Left ventricle myocardium inferior (tissue), 1 donor: ENCODE measurements around the gene SLC9A3. TPM values are rescaled to one million over a fixed set of nuclear protein-coding genes. Genes with fewer than 3 reads are reported as not detected.

Experiments used
- DNase-seq: peaks from one replicate; pipeline ENCODE4 v3.0.0-alpha.2; 2020
- H3K27ac ChIP-seq: fragments of 200-600 bp; replicated peaks from 2 replicates; pipeline ENCODE4 v1.8.0; 2021
- H3K27me3 ChIP-seq: fragments of 200-600 bp; 2 replicates; pipeline ENCODE4 v1.8.0; 2021; ENCODE audit warnings: low read depth
- H3K36me3 ChIP-seq: fragments of 200-600 bp; 2 replicates; pipeline ENCODE4 v1.8.0; 2021
- H3K4me1 ChIP-seq: fragments of 200-600 bp; 2 replicates; pipeline ENCODE4 v1.8.0; 2021
- H3K4me3 ChIP-seq: fragments of 200-600 bp; 2 replicates; pipeline ENCODE4 v1.8.0; 2021; ENCODE audit warnings: mild to moderate bottlenecking, moderate library complexity
- H3K9me3 ChIP-seq: fragments of 200-600 bp; replicated peaks from 2 replicates; pipeline ENCODE4 v1.8.0; 2021
- intact Hi-C: fragments of 100-400 bp; cut with micrococcal nuclease; formaldehyde crosslinking; loops from one replicate; pipeline ENCODE4 v1.11.0; 2022
- total RNA-seq: library from RNA; stranded (reverse); fragmentation: NEBNext Ultra II Directional; extraction: Animal tissue kit (Norgen Biotek cat#: 25700); gene quantifications from one replicate; pipeline ENCODE4 v1.2.1, GENCODE V29; 2021
- TF ChIP-seq, protein P1 (sequence below): fragments of 200-600 bp; IDR thresholded peaks from 2 replicates; pipeline ENCODE4 v1.8.0; 2021; ENCODE audit warnings: antibody characterized with exemption, mild to moderate bottlenecking, borderline replicate concordance
- donor health status: DM: no; HTN: yes; CAD: no; lungs with severe emphysema.

The SLC9A3 gene
- total RNA-seq, 1 donor from 2014 or later: 0.91 TPM

DNA sequence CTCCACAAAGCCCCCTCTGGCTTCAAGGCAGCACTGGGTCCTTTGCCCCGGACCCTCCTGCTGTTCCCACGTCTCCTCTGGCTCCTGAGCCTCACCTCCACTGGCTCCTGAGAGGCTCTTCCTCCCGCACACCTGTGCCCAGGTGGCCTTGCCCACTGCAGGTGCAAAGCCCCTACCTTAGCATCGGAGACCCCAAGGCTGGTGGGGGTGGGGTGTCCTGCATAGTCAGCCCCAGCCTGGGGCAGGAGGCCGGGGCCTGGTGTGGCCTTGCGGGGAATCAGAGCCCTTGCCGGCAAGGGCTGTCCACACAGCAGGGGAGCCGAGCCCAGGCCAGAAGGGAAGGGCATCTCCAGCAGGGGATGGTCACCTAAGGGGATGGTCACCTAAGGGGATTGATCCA lies 46.6 kb upstream of the SLC9A3 start:
- no peaks in the 10 kb centered on the region for H3K36me3 ChIP-seq
- H3K9me3 ChIP-seq: peaks cover 13% of the 10 kb centered on the region
- no peak overlapping the region for H3K4me3 ChIP-seq
- TF ChIP-seq, protein P1, sequence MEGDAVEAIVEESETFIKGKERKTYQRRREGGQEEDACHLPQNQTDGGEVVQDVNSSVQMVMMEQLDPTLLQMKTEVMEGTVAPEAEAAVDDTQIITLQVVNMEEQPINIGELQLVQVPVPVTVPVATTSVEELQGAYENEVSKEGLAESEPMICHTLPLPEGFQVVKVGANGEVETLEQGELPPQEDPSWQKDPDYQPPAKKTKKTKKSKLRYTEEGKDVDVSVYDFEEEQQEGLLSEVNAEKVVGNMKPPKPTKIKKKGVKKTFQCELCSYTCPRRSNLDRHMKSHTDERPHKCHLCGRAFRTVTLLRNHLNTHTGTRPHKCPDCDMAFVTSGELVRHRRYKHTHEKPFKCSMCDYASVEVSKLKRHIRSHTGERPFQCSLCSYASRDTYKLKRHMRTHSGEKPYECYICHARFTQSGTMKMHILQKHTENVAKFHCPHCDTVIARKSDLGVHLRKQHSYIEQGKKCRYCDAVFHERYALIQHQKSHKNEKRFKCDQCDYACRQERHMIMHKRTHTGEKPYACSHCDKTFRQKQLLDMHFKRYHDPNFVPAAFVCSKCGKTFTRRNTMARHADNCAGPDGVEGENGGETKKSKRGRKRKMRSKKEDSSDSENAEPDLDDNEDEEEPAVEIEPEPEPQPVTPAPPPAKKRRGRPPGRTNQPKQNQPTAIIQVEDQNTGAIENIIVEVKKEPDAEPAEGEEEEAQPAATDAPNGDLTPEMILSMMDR: no peak
- intact Hi-C loops: no loop called here
- peaks cover 98% of the 10 kb centered on the region for H3K27me3 ChIP-seq
- H3K4me1 ChIP-seq: peaks cover under 1% of the 10 kb centered on the region
- H3K27ac ChIP-seq: no peak overlapping the region
- no peak for DNase-seq

DNA sequence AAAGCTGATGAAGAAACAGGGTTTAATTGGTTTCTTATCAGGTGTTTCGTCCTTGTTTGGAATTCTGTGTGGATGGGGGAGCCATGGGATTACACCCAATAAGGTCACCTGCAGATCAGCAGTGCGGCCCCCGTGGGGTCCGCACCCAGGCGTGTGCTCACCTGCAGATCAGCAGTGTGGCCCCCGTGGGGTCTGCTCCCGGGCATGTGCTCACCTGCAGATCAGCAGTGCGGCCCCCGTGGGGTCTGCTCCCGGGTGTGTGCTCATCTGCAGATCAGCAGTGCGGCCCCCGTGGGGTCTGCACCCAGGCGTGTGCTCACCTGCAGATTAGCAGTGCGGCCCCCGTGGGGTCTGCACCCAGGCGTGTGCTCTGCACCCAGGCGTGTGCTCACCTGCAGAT lies 46.2 kb upstream of the SLC9A3 start:
- no peak for DNase-seq
- Histone ChIP-seq H3K27ac (no peak overlapping the region), H3K4me1 (peaks cover 4% of the 10 kb centered on the region), H3K36me3 (no peaks in the 10 kb centered on the region), H3K9me3 (peaks cover 8% of the 10 kb centered on the region), H3K4me3 (no peak overlapping the region), H3K27me3 (peaks cover 97% of the 10 kb centered on the region)
- intact Hi-C loops: no loop called here
- TF ChIP-seq, protein P1: no peak

DNA sequence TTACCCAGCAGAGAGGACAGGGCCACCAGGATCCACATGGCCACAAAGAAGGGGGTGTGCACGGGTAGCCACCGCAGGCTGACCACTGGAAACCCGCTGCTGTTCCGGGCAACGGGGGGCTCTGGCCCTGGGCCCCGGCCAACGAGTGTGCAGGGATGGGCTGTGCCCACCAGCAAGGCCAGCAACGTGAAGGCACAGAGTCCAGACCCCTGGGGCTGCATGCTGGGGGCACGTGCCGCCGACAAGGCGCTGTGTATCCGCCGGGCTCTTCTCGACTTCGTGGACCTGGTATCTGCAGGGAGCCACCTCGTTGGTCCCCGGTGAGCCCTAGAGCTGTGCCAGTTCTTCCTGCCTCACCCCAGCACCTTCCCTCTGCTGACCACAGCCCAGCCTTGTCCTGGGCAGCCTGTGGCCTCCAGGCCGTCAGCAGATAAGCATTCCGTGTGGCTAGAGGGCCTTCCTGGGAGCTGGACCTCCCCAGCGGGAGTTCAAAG lies 45.7 kb upstream of the SLC9A3 start:
- intact Hi-C loops: no loop called here
- Histone ChIP-seq H3K27me3 (peaks cover 92% of the 10 kb centered on the region), H3K36me3 (no peaks in the 10 kb centered on the region), H3K4me1 (peaks cover 4% of the 10 kb centered on the region), H3K4me3 (no peak overlapping the region), H3K9me3 (peaks cover 3% of the 10 kb centered on the region), H3K27ac (no peak overlapping the region)
- TF ChIP-seq, protein P1: no peak
- no peak for DNase-seq

DNA sequence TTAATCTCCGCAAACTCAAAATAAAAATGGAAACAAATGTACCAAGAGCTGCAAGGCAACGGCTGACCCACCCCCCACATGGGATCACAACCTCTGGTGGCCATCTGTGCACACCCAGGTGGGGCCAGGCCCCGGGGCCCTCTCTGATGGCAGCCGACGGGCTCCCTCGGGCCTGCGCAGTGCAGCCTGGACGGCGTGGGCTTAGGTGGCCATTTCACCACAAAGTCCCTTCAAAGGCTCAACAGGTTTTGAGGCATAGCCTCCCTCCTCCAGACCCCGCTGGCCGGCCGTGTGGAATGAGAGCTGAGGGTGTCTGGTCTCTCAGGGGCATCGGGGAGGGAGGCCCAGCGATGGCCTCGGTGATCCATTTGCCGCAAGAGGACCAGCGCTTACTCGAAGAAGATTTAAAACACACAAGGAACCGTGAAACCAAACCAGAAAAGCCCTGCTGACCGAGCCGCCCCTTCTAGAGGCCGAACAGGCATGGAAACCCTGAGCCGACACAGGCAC lies 45.2 kb upstream of the SLC9A3 start:
- TF ChIP-seq, protein P1: no peak
- no peaks in the 10 kb centered on the region for H3K9me3 ChIP-seq
- peaks cover 4% of the 10 kb centered on the region for H3K4me1 ChIP-seq
- H3K27me3 ChIP-seq: peaks cover 89% of the 10 kb centered on the region
- intact Hi-C loops: no loop called here
- H3K36me3 ChIP-seq: no peaks in the 10 kb centered on the region
- no peak overlapping the region for H3K27ac ChIP-seq
- DNase-seq: no peak
- H3K4me3 ChIP-seq: no peak overlapping the region

DNA sequence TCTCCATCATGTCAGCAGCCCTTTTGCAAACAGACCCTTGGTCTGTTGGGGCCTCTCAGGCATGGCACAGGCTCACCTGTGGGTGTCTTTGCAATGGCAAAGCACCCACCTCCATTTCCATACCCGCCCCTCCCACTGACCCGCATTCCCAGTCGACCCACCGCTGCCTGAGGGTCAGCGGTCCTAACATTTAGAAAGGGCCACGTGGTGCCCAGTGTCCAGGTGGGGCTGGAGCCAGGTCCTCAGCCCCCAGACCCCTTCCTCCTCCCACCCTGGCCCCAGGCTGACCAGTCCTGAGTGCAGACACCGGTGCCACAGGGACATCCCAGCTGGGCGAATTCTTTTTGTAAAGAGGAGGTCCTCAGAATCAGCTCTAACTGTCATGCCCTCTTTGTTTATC lies 44.6 kb upstream of the SLC9A3 start:
- H3K4me1 ChIP-seq: peaks cover 4% of the 10 kb centered on the region
- H3K27ac ChIP-seq: no peak overlapping the region
- intact Hi-C loops: no loop called here
- no peaks in the 10 kb centered on the region for H3K9me3 ChIP-seq
- peaks cover 83% of the 10 kb centered on the region for H3K27me3 ChIP-seq
- TF ChIP-seq, protein P1: no peak
- H3K36me3 ChIP-seq: no peaks in the 10 kb centered on the region
- no peak overlapping the region for H3K4me3 ChIP-seq
- no peak for DNase-seq
